HEK293 (cell line): ENCODE measurements around the gene KIF1A.

Experiments used
- CTCF ChIA-PET: fragments of 350-600 bp; formaldehyde crosslinking; extraction: SDS; loops from one replicate; lab custom pipeline; 2021; ENCODE audit warnings: antibody characterized with exemption; lab: Yijun Ruan, JAX
- POLR2A ChIA-PET: fragments of 300-600 bp; formaldehyde crosslinking; extraction: SDS; loops from one replicate; lab custom pipeline; 2020; ENCODE audit warnings: antibody characterized with exemption, inconsistent platforms; lab: Yijun Ruan, JAX
- H3K27ac ChIP-seq: fragments of 200-500 bp; sonication (Bioruptor generic); 2 replicates; pipeline ENCODE4 v1.5.1; 2014; ENCODE audit warnings: low read depth, low read length, control low read depth, inconsistent platforms; ENCODE audit errors: extremely low read depth
- H3K36me3 ChIP-seq, 2 experiments: fragments of 200-500 bp in 1 of 2; sonication (Bioruptor generic) in 1 of 2; 1 replicate in 1 of 2; 2 replicates in 1 of 2; pipeline ENCODE4 v1.5.1; 2014 to 2017; ENCODE audit warnings: inconsistent platforms in 2 of 2, low read length in 2 of 2; ENCODE audit not compliant: control insufficient read depth in 2 of 2, insufficient read depth in 1 of 2
- H3K4me1 ChIP-seq: fragments of 200-500 bp; sonication (Bioruptor generic); 2 replicates; pipeline ENCODE4 v1.5.1; 2014; ENCODE audit warnings: mild to moderate bottlenecking, low read length, inconsistent platforms; ENCODE audit not compliant: control insufficient read depth, insufficient read depth
- H3K4me3 ChIP-seq: 2 replicates; pipeline ENCODE4 v1.5.1; 2011; ENCODE audit warnings: low read depth, mild to moderate bottlenecking, control low read depth, low read length, moderate library complexity
- H3K9me3 ChIP-seq: fragments of 200-500 bp; sonication (Bioruptor generic); 2 replicates; pipeline ENCODE4 v1.5.1; 2014; ENCODE audit warnings: low read depth, low read length, inconsistent platforms; ENCODE audit not compliant: control insufficient read depth, insufficient read depth
- CTCF ChIP-seq: fragments of 450-650 bp; formaldehyde crosslinking; IDR thresholded peaks from 2 replicates; pipeline ENCODE4 v1.5.1; 2016; ENCODE audit warnings: missing biosample characterization, missing genetic modification characterization
- KLF16 ChIP-seq: fragments of 450-650 bp; formaldehyde crosslinking; IDR thresholded peaks from 2 replicates; pipeline ENCODE4 v1.5.1; 2017; ENCODE audit warnings: missing biosample characterization, missing genetic modification characterization
- YY1 ChIP-seq: fragments of 450-650 bp; formaldehyde crosslinking; IDR thresholded peaks from 2 replicates; pipeline ENCODE4 v1.5.1; 2018; ENCODE audit warnings: missing biosample characterization, missing genetic modification characterization
- ZNF10 ChIP-seq: fragments of 450-650 bp; formaldehyde crosslinking; IDR thresholded peaks from 2 replicates; pipeline ENCODE4 v1.5.1; 2017; ENCODE audit warnings: missing biosample characterization, missing genetic modification characterization
- ZNF148 ChIP-seq: fragments of 450-650 bp; formaldehyde crosslinking; IDR thresholded peaks from 2 replicates; pipeline ENCODE4 v1.5.0; 2017; ENCODE audit warnings: missing biosample characterization, missing genetic modification characterization, borderline replicate concordance
- ZNF2 ChIP-seq: fragments of 450-650 bp; formaldehyde crosslinking; IDR thresholded peaks from 2 replicates; pipeline ENCODE4 v1.5.1; 2016; ENCODE audit warnings: missing biosample characterization, missing genetic modification characterization
- ZNF23 ChIP-seq: fragments of 450-650 bp; formaldehyde crosslinking; IDR thresholded peaks from 2 replicates; pipeline ENCODE4 v1.5.1; 2016; ENCODE audit warnings: missing biosample characterization, missing genetic modification characterization, borderline replicate concordance
- ZNF311 ChIP-seq: fragments of 450-650 bp; formaldehyde crosslinking; IDR thresholded peaks from 2 replicates; pipeline ENCODE4 v1.5.1; 2017; ENCODE audit warnings: missing biosample characterization, missing genetic modification characterization, borderline replicate concordance
- ZNF324 ChIP-seq: fragments of 450-650 bp; formaldehyde crosslinking; IDR thresholded peaks from 2 replicates; pipeline ENCODE4 v1.5.1; 2016; ENCODE audit warnings: missing biosample characterization, missing genetic modification characterization
- ZNF341 ChIP-seq: fragments of 450-650 bp; formaldehyde crosslinking; IDR thresholded peaks from 2 replicates; pipeline ENCODE4; 2016; ENCODE audit warnings: low read depth, missing biosample characterization, missing genetic modification characterization
- ZNF354C ChIP-seq: fragments of 450-650 bp; formaldehyde crosslinking; IDR thresholded peaks from 2 replicates; pipeline ENCODE4 v1.5.1; 2016; ENCODE audit warnings: missing biosample characterization, missing genetic modification characterization, low read depth, borderline replicate concordance
- ZNF394 ChIP-seq: fragments of 450-650 bp; formaldehyde crosslinking; IDR thresholded peaks from 2 replicates; pipeline ENCODE4 v1.5.1; 2016; ENCODE audit warnings: missing biosample characterization, missing genetic modification characterization, mild to moderate bottlenecking, moderate library complexity, borderline replicate concordance
- ZNF426 ChIP-seq: fragments of 450-650 bp; formaldehyde crosslinking; IDR thresholded peaks from 2 replicates; pipeline ENCODE4 v1.5.1; 2017; ENCODE audit warnings: missing biosample characterization, missing genetic modification characterization, mild to moderate bottlenecking, inconsistent platforms, moderate library complexity
- ZNF521 ChIP-seq: fragments of 450-650 bp; formaldehyde crosslinking; IDR thresholded peaks from 2 replicates; pipeline ENCODE4 v1.5.1; 2017; ENCODE audit warnings: missing biosample characterization, mild to moderate bottlenecking, missing genetic modification characterization
- ZNF549 ChIP-seq: fragments of 450-650 bp; IDR thresholded peaks from 2 replicates; pipeline ENCODE4 v1.5.1; 2018; ENCODE audit warnings: missing biosample characterization, missing genetic modification characterization, mild to moderate bottlenecking, inconsistent platforms, moderate library complexity
- ZNF580 ChIP-seq: fragments of 450-650 bp; formaldehyde crosslinking; IDR thresholded peaks from 2 replicates; pipeline ENCODE4 v1.5.1; 2016; ENCODE audit warnings: missing biosample characterization, missing genetic modification characterization
- ZNF670 ChIP-seq: fragments of 450-650 bp; formaldehyde crosslinking; IDR thresholded peaks from 2 replicates; pipeline ENCODE4 v1.5.1; 2016; ENCODE audit warnings: missing biosample characterization, missing genetic modification characterization, low read depth
- ZNF692 ChIP-seq: fragments of 450-650 bp; formaldehyde crosslinking; IDR thresholded peaks from 2 replicates; pipeline ENCODE4 v1.5.1; 2016; ENCODE audit warnings: missing biosample characterization, missing genetic modification characterization
- ZSCAN5A ChIP-seq: fragments of 450-650 bp; formaldehyde crosslinking; IDR thresholded peaks from 2 replicates; pipeline ENCODE4 v1.5.1; 2016; ENCODE audit warnings: missing biosample characterization, missing genetic modification characterization

Gene KIF1A

GRCh38 chr2:240720686-240721595 lies 99.1 kb downstream of the KIF1A start:
- Histone ChIP-seq H3K4me1 (no peaks in the 10 kb centered on the region), H3K36me3 (peaks cover 0 to 21% of the 10 kb centered on the region in 2 experiments; a peak in 1 of 3 replicates)
- POLR2A ChIA-PET: no interaction called here

GRCh38 chr2:240719676-240720545 lies 100.1 kb downstream of the KIF1A start:
- no peak for TF ChIP-seq ZNF10
- no peak for TF ChIP-seq ZNF580
- TF ChIP-seq ZNF670: no peak
- TF ChIP-seq ZNF426 (tag by site-specific recombination): no peak
- no peak for TF ChIP-seq ZNF354C
- TF ChIP-seq ZNF311: no peak
- no peak for TF ChIP-seq CTCF (tag by site-specific recombination)
- TF ChIP-seq ZNF324 (tag by site-specific recombination): no peak
- no peak for TF ChIP-seq ZNF148 (tag by site-specific recombination)
- no peak for TF ChIP-seq ZNF692 (tag by site-specific recombination)
- TF ChIP-seq ZSCAN5A (tag by site-specific recombination): no peak
- H3K9me3 ChIP-seq: no peaks in the 10 kb centered on the region
- ChIA-PET CTCF (interaction anchor here (0.5 to 1.0 kb wide), 2 partner anchors 28 to 204 kb away, joined by 3 to 6 read pairs; no protein-coding TSS in a partner anchor), POLR2A (no interaction called here)
- no peak overlapping the region for H3K27ac ChIP-seq
- H3K4me1 ChIP-seq: no peaks in the 10 kb centered on the region
- H3K4me3 ChIP-seq: no peak overlapping the region
- peaks cover 0 to 14% of the 10 kb centered on the region in 2 experiments; a peak in 1 of 3 replicates for H3K36me3 ChIP-seq

More at GRCh38 chr2:240720686-240721595, 99.1 kb downstream of the KIF1A start:
- Histone ChIP-seq H3K9me3 (no peaks in the 10 kb centered on the region), H3K4me3 (no peak overlapping the region), H3K27ac (no peak overlapping the region)
- TF ChIP-seq YY1 (tag by site-specific recombination) (no peak), ZNF2 (no peak), ZNF341 (tag by site-specific recombination) (no peak), ZNF23 (no peak), ZNF521 (no peak), ZNF394 (tag by site-specific recombination) (no peak), ZSCAN5A (tag by site-specific recombination) (no peak), KLF16 (tag by site-specific recombination) (no peak), ZNF549 (tag by site-specific recombination) (no peak)
- CTCF ChIA-PET: interaction anchor here (1.0 kb wide), 1 partner anchor 27 kb away, joined by 3 read pairs; no protein-coding TSS in a partner anchor
